Hematopoietic multipotent progenitor cell treated with erythropoietin and hydrocortisone succinate and interleukin-3 and kit ligand, for 17 days (in vitro differentiated cells): ENCODE measurements around the gene MBOAT2.
A peak's percentile ranks its signal among the peaks of the same experiment; 100 is the strongest.
"Not testable (repeated sequence)": the region's sequence is repeated elsewhere in the genome, so short reads cannot be mapped to it uniquely, and the experiment has no call there.

ENCODE experiments used
- DNase-seq: peaks from one replicate; pipeline ENCODE4 v3.0.0-alpha.2; 2015; ENCODE audit warnings: low spot score

Gene MBOAT2

DNA sequence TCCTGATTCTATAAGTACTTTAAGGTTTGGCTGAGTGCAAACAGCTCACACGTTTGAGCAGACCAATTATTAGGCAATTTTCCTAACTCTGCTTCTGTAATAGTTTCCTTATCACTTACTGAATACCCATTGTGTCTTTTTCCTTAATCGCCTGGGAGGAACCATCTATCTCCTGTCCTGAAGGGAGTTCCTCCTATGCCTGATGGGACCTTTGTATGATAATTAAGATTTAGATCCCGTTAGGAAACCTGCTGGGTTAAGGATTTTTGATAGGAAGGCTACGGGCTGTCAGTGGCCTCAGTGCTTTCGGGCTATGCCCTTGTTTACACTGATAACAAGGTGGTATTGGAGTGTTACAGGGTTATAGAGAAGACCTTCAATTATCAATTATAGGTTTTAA is 106.8 kb downstream of the MBOAT2 start:
- not testable (repeated sequence) for DNase-seq

DNA sequence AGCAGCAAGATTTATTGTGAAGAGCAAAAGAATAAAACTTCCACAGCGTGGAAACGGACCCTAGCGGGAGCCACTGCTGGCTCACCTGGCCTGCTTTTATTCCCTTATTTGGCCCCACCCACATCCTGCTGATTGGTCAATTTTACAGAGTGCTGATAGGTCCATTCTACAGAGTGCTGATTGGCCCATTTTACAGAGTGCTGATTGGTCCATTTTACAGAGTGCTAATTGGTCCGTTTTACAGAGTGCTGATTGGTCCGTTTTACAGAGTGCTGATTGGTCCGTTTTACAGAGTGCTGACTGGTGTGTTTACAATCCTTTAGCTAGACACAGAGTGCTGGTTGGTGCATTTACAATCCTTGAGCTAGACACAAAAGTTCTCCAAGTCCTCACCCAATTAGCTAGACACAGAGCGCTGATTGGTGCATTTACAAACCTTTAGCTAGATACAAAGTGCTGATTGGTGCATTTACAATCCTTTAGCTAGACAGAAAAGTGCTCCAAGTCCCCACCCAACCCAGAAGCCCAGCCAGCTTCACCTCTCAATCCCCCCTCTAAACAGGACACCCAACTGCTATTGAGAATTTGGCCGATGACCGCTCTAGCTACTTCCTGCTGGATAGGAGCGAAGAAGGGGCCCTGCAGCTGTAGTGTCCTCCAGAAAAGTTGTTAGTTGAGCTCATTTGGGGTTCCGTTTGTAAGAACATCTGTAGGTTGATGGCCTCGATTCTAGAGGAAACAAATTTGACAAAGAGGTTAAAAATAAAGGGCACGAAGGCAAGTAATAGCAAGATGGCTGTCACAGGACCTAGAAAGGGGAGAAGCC is 108.2 kb downstream of the MBOAT2 start:
- DNase-seq = not testable (repeated sequence)

DNA sequence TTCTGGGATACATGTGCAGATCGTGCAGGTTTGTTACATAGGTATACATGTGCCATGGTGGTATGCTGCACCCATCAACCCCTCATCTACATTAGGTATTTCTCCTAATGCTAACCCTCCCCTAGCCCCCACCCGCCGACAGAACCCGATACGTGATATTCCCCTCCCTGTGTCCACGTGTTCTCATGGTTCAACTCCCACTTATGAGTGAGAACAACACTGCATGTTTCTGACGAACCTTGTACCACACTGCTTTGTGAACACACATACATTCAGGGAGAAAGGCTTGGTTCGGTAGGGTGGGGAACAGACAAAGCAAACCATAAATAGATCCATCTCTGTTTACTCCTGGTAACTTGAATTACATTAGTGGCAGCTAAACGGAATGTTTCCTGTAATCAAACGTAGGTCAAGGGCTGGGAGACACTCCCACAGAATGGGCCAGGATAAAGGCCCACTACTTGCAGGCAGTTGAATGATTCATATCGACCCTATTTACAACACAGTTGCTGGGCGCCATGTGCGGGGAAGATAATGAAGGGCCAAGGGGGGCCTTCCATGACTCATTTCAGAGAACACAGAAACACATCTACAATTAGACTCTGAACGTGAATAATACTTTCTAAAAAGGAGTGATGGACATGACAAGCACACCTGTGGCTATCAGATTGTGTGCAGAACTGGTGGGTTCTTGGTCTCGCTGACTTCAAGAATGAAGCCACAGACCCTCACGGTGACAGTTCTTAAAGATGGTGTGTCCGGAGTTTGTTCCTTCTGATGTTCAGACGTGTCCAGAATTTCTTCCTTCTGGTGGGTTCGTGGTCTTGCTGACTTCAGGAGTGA is 109.3 kb downstream of the MBOAT2 start:
- DNase-seq = peak; percentile 13

- DNase-seq = no peak
Observed at GRCh38 chr2:8893474-8893873, 110.0 kb downstream of the MBOAT2 start.

GRCh38 chr2:8892111-8892510 is 111.4 kb downstream of the MBOAT2 start:
- DNase-seq = no peak

DNA sequence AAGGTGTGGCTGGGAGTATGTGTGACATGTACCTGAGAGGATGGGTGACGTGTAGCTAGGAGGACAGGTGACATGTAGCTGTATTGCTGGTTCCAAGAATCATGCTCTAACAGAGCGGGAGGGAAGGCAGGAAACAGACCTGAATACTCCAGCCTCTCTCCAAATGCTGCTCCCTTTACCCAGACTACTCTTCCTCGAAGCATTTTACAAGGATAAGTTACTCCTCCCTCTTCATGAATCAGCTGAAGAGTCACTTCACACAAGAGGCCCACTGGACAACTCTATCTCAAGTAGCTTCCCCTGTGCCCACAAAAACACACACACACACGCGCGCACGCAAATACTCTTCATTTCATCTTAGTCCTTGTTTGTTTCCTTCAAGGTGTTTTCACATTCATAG is 113.5 kb downstream of the MBOAT2 start:
- DNase-seq = no peak

DNA sequence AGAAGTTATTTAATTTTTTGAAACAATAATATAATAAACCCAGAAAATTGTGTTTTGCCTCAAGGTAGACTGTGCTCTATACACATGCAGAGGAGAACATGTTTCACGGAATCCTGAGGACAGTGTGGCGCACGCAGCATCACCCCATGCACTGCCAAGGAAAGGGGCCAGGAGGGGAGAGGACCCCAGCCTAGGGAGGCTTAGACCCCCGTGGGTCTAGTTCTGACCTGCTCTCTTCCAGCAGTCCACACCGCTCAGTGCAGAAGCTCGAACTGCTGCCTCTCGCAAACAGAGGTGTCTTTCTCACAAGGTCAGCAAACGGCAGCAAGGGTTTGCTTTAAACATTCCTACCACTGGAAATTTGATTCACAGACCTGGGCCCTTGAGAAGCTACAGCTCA is 114.5 kb downstream of the MBOAT2 start:
- no peak for DNase-seq

DNA sequence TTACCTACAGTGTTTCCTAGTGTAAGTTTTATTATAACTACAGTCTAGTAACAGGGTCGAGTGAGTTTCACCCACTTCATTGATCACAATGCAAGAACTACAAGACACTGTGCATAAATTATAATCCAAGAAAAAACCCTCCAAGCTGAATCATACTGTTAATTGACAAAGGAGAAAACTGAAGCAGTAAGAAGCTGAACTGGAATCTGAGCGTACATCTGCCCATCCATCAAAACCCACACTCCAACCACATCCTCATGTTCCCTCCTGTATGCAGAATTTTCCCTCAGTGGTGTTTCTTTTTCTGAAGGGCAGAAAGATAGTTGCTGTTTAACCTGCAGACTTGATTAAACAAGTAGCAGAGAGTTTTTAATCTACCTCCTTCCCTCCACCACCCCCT is 116.6 kb downstream of the MBOAT2 start:
- DNase-seq = no peak

DNA sequence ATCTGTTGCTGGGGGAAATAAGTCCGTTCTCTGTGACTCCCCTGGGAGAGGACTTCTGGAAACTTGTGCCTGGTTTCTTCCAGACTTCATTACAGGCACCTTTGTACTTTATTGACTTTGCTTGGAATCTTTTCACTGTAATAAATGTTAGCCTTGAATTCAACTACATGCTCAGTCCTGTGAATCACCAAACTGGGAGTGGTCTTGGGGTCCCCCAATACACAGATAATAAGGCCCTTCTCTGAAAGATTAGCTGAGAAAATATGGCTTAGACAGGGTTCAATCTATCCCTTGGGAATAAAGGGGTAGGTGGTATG is 117.3 kb downstream of the MBOAT2 start:
- no peak for DNase-seq

DNA sequence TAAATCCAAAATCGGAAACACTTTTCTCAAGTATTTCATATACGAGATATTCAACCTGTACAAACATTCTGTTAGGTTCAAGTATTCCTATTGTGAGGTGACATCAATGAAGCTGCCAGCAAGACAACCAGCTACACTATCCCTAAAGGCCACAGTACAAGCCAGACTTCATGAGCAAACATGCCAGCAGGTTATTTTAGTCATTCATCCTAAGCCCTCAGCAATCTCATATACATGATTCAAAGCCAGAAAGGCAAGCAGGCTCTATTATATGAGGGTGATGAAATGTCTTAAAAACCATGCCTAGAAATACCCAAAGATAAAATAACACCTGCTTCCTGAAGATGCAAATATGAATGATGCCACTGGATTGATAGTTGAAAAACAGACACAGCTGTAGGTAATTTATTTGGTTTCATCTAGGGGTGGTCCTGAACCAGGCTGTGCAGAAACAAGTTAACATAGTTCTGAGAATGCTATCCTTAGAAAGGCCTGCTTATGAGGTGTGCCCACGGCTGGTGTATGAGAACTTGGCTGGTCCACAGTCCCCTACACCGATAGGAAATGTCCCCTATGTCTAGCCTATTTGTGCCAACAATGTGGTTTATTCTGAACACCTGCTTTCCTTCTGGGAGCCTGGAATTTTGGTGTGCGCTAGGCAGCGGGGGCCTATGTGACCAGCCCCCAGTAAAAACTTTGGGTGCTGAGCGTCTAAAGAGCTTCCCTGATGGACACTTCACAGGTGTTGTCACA is 117.9 kb downstream of the MBOAT2 start:
- DNase-seq = no peak

DNA sequence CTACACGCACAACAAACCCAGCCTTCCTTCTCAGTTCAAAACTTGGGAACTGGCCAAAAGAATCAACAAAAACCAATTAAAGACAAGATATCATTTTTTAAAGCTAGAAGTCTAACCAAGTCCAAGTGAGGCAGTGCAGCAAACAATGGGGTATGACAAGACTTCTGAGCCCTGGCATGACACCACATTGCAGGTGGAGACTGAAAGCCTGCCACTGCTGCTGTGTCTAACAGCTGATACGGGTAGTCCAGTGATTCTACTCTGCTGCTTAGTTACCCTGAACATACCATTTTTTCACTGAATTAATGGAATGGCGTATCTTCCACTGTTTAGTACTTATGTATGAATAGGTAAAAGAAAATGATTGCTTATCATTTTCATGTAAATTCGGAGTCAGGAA is 118.7 kb downstream of the MBOAT2 start:
- DNase-seq = no peak

GRCh38 chr2:8882094-8882493 is 121.4 kb downstream of the MBOAT2 start:
- DNase-seq = peak; percentile 17

GRCh38 chr2:8877894-8878293 is 125.6 kb downstream of the MBOAT2 start:
- no peak for DNase-seq

DNA sequence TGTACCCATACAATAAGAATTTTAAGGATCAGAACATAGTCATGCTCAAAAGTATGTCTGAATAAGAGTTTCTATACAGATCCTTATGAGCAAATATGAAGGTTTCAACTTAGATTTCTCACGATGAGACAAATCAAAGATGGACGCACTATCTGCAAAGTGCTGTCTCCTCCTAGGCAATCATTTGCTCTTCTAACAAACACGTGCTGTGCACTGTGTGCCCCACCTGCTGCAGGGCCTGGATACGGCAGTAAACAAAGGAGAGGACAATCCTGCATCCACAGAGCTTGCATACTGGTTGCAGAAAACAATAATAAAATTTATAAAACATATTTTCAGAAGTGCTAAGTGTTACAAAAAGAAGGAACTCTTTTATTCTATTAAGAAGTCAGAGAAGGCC is 126.2 kb downstream of the MBOAT2 start:
- DNase-seq = no peak

DNA sequence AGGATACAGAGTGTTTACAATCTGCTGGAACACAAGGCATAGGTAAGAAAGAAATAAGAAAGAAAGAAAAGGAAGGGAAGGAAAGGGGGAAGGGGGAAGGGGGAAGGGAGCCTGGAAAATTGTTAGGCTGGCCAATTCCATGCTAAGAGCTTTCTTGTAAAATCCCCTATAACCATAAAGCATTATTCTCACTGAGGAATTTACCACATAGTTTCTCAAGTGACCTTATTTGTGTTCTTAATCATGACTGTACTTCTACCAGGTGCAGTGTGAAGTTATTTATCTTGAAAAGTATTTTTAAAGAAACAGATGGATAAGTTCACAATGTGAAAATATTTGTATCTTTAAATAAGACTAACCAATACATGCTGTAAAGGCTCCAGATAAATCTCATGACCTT is 126.9 kb downstream of the MBOAT2 start:
- DNase-seq = no peak

DNA sequence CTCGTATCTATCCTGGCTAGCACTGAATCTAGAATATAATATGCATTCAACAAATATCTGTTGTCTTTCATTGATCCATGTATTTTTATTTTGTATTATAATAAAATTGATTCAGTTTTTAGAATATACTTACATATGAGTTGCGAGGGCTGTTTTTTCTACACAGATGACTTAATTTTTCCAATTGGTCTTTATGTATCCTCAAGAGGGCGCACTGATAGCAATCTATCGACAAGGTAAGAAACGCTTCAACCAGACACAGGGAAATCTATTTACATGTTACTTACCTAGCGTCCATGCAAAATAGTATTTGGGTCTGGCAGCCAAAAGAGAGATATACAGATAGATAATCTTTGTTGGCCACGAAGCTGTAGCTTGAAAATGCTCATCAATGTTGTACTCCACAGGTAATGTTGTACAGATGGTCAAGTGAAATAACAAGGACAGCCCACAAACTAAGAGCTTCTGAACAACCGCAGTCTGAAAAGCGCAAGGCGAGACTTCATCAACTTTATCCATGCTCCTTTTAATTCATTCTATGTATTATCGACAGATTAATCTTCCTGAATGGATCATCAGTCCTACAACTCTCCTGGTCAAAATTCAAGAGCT is 130.6 kb downstream of the MBOAT2 start:
- peak; percentile 53 for DNase-seq

DNA sequence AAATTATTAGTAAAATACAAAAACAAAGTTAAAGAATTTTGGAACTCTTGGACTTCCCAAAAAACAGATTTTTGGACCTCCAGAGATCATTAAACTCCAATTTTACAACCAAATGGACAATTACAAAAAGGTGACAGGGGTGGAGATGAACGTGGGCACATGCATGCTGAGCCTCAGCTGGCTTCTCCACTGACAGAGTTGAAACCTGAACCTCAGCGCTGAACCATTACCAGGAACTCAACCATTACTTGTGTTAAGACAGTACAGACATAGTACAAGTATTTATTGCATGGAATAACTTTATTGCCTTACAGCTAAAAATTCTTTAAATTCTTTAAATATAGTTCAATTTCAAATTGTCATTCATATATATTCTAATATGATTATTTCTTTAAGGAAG is 133.0 kb downstream of the MBOAT2 start:
- no peak for DNase-seq

DNA sequence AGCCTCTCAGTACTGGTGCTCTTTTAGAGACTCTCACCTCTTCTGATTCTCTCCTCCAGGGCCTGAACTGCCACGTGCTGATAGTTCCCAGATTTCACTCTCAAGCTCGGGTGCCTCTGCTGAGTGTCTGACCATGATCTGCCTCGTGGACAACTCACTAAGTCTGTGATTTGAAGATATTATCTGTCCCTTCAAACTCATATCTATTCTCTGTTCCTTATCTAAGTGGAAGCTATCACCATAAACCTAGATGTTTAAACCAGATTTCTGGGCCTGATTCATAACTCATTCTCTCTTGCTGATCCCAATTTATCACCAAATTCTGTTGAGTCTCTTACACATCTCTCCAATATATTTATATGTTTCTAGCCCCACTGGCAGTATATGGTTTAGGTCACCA is 136.1 kb downstream of the MBOAT2 start:
- no peak for DNase-seq

GRCh38 chr2:8863331-8863953 is 140.0 kb downstream of the MBOAT2 start:
- no peak for DNase-seq

DNA sequence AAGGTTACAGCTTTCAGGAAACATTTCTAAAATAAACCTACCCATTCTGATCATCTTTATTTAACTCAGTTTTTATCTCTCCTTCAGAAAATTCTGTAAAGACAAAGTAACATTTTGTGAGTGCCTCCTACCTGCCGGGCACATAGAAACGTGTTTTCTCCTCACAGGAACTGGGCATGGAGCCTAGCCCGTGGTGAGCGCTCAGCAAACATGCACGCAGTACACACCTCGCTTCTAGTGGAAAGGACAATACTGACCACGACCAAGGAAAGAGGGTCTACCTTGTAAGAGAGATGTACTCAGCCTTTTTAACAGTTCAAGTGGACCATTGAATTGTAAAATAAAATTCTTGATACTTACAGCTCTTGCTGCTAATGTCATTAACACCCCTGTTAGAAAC is 141.3 kb downstream of the MBOAT2 start:
- DNase-seq = no peak

- no peak for DNase-seq
Observed at GRCh38 chr2:8861797-8862196, 141.7 kb downstream of the MBOAT2 start.

DNA sequence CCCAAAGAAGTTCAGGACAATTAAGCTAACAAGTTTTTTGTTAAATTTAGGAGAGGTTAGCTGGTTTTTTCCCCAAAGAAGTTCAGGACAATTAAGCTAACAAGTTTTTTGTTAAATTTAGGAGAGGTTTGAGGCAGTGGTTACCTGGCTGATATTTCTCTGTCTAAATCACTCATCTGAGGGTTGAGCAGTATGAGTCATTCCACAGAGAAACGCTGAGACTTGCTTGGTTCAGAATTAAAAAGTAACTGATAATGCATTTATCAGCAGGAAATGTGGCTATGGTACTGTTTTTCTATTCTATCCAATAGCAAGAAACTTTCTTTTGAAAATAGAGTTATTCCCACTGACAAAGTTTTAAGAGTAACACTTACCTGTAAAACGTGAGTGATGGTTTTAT is 143.2 kb downstream of the MBOAT2 start:
- no peak for DNase-seq
